IPS-18a (cell line): ENCODE data around the gene FAIM2.

Experiments used
- H3K27ac ChIP-seq: one replicate; pipeline ENCODE4 v1.5.1; 2013; ENCODE audit warnings: low read length
- H3K27me3 ChIP-seq: one replicate; pipeline ENCODE4 v1.6.1; 2013; ENCODE audit warnings: mild to moderate bottlenecking, low read length; ENCODE audit not compliant: control insufficient read depth, insufficient read depth
- H3K36me3 ChIP-seq: one replicate; pipeline ENCODE4 v1.6.1; 2013; ENCODE audit warnings: low read depth, low read length; ENCODE audit not compliant: control insufficient read depth
- H3K4me1 ChIP-seq: one replicate; pipeline ENCODE4 v1.6.1; 2013; ENCODE audit warnings: low read depth, low read length; ENCODE audit not compliant: control insufficient read depth
- H3K4me3 ChIP-seq: one replicate; pipeline ENCODE4 v1.5.1; 2013; ENCODE audit warnings: low read length
- H3K9ac ChIP-seq: one replicate; pipeline ENCODE4 v1.6.1; 2013; ENCODE audit warnings: mild to moderate bottlenecking, low read length, moderate library complexity
- H3K9me3 ChIP-seq: one replicate; pipeline ENCODE4 v1.6.1; 2013; ENCODE audit warnings: low read depth, low read length; ENCODE audit not compliant: control insufficient read depth

The FAIM2 gene

GRCh38 chr12:49832836-49833421 is 70.8 kb downstream of the FAIM2 start:
- H3K4me1 ChIP-seq = peaks cover 4% of the 10 kb centered on the region
- no peak overlapping the region for H3K4me3 ChIP-seq
- H3K27ac ChIP-seq = no peak overlapping the region

GRCh38 chr12:49831717-49832116 is 72.0 kb downstream of the FAIM2 start:
- no peak overlapping the region for H3K27ac ChIP-seq
- H3K9ac ChIP-seq = no peak overlapping the region
- no peaks in the 10 kb centered on the region for H3K36me3 ChIP-seq
- H3K27me3 ChIP-seq = no peaks in the 10 kb centered on the region
- no peak overlapping the region for H3K4me3 ChIP-seq
- H3K4me1 ChIP-seq = peaks cover 10% of the 10 kb centered on the region
- no peaks in the 10 kb centered on the region for H3K9me3 ChIP-seq

More at GRCh38 chr12:49832836-49833421, 70.8 kb downstream of the FAIM2 start:
- Histone ChIP-seq H3K36me3 (no peaks in the 10 kb centered on the region), H3K9me3 (no peaks in the 10 kb centered on the region), H3K27me3 (no peaks in the 10 kb centered on the region), H3K9ac (no peak overlapping the region)

- Histone ChIP-seq H3K9me3 (no peaks in the 10 kb centered on the region), H3K27ac (peak within 1 kb of the TSS; percentile 58), H3K9ac (peak within 1 kb of the TSS; percentile 70), H3K4me1 (peaks cover 27% of the 10 kb centered on the region), H3K36me3 (no peaks in the 10 kb centered on the region), H3K4me3 (peak within 1 kb of the TSS; percentile 82), H3K27me3 (no peaks in the 10 kb centered on the region)
Observed at GRCh38 chr12:49828133-49829091, 75.3 kb downstream of the FAIM2 start, which contains the start of gene NCKAP5L. NCKAP5L (minus strand) TSS chr12:49828413; CDS start chr12:49804044, 24,369 bp downstream.

GRCh38 chr12:49827401-49828099 is 76.2 kb downstream of the FAIM2 start:
- no peak overlapping the region for H3K27ac ChIP-seq
- H3K9me3 ChIP-seq = no peaks in the 10 kb centered on the region
- H3K9ac ChIP-seq = peak overlapping the region; percentile 48
- H3K4me3 ChIP-seq = peak overlapping the region; percentile 82
- no peaks in the 10 kb centered on the region for H3K27me3 ChIP-seq
- no peaks in the 10 kb centered on the region for H3K36me3 ChIP-seq
- peaks cover 27% of the 10 kb centered on the region for H3K4me1 ChIP-seq

GRCh38 chr12:49827051-49827400 is 76.7 kb downstream of the FAIM2 start:
- peak overlapping the region; percentile 48 for H3K9ac ChIP-seq
- no peak overlapping the region for H3K27ac ChIP-seq
- peaks cover 27% of the 10 kb centered on the region for H3K4me1 ChIP-seq
- peak overlapping the region; percentile 82 for H3K4me3 ChIP-seq
- H3K9me3 ChIP-seq = no peaks in the 10 kb centered on the region
- H3K27me3 ChIP-seq = no peaks in the 10 kb centered on the region
- H3K36me3 ChIP-seq = no peaks in the 10 kb centered on the region

GRCh38 chr12:49825971-49826421 is 77.7 kb downstream of the FAIM2 start:
- Histone ChIP-seq H3K4me3 (no peak overlapping the region), H3K36me3 (no peaks in the 10 kb centered on the region), H3K27me3 (no peaks in the 10 kb centered on the region), H3K4me1 (peaks cover 30% of the 10 kb centered on the region), H3K9ac (no peak overlapping the region), H3K9me3 (no peaks in the 10 kb centered on the region), H3K27ac (no peak overlapping the region)

GRCh38 chr12:49825360-49825970 is 78.2 kb downstream of the FAIM2 start:
- no peaks in the 10 kb centered on the region for H3K27me3 ChIP-seq
- no peaks in the 10 kb centered on the region for H3K9me3 ChIP-seq
- H3K27ac ChIP-seq = no peak overlapping the region
- H3K9ac ChIP-seq = no peak overlapping the region
- H3K4me1 ChIP-seq = peaks cover 30% of the 10 kb centered on the region
- no peaks in the 10 kb centered on the region for H3K36me3 ChIP-seq
- H3K4me3 ChIP-seq = no peak overlapping the region

- no peaks in the 10 kb centered on the region for H3K27me3 ChIP-seq
- peaks cover 30% of the 10 kb centered on the region for H3K4me1 ChIP-seq
- no peaks in the 10 kb centered on the region for H3K9me3 ChIP-seq
- no peak overlapping the region for H3K4me3 ChIP-seq
- no peak overlapping the region for H3K9ac ChIP-seq
- H3K27ac ChIP-seq = no peak overlapping the region
- no peaks in the 10 kb centered on the region for H3K36me3 ChIP-seq
Observed at GRCh38 chr12:49824895-49825294, 78.8 kb downstream of the FAIM2 start.

GRCh38 chr12:49824416-49824815 is 79.3 kb downstream of the FAIM2 start:
- Histone ChIP-seq H3K4me1 (peaks cover 30% of the 10 kb centered on the region), H3K9me3 (no peaks in the 10 kb centered on the region), H3K27me3 (no peaks in the 10 kb centered on the region), H3K36me3 (no peaks in the 10 kb centered on the region), H3K27ac (no peak overlapping the region), H3K9ac (no peak overlapping the region), H3K4me3 (no peak overlapping the region)

- Histone ChIP-seq H3K4me1 (peaks cover 26% of the 10 kb centered on the region), H3K9me3 (no peaks in the 10 kb centered on the region), H3K36me3 (no peaks in the 10 kb centered on the region), H3K27me3 (no peaks in the 10 kb centered on the region), H3K27ac (no peak overlapping the region), H3K4me3 (no peak overlapping the region), H3K9ac (no peak overlapping the region)
Observed at GRCh38 chr12:49823951-49824350, 79.7 kb downstream of the FAIM2 start.

- no peaks in the 10 kb centered on the region for H3K9me3 ChIP-seq
- H3K9ac ChIP-seq = no peak overlapping the region
- no peak overlapping the region for H3K4me3 ChIP-seq
- no peaks in the 10 kb centered on the region for H3K36me3 ChIP-seq
- H3K27me3 ChIP-seq = no peaks in the 10 kb centered on the region
- no peak overlapping the region for H3K27ac ChIP-seq
- peaks cover 26% of the 10 kb centered on the region for H3K4me1 ChIP-seq
Observed at GRCh38 chr12:49823350-49823749, 80.3 kb downstream of the FAIM2 start.
